ENCODE measurements around the gene SAMD1.

The SAMD1 gene

DNA sequence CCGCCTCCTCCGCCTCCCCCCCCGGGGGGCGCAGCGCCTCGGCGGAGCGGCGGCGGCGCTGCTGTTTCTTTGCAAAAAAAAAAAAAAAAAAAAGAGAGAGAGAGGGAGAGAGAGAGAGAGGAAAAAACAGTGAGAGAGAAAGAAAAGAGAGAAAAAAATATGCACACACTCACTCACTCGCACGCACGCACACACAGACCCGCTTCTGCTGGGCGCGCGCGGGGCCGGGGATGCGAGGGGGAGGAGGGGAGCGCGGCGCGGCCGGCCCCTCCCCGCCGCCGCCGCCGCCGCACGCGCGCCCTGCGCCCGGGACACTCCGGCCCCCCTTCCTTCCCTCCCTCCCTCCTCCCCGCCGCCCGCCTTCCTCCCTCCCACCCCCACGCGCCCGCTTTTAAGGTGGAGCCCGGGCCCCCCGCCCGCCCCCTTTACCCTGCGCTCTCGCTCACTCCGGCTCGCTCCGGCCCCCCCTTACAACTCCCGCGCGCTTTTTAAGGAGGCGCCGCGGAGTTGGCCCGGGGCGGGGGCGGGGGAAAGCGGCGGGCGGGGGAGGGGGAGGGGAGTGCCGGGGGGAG lies at the start of gene SAMD1:
Gene SAMD1 (minus strand): TSS at position 243 of the 572 bp plus-strand sequence.
- peak; percentile 84 for DNase-seq
- in situ Hi-C loops (cut with HindIII; ENCODE audit: low pct_ligation_motif_present, low pct_unique_long_range_greater_than_20kb, low sequenced_read_pairs), result no loop called here

- DNase-seq, result no peak
- in situ Hi-C loops (cut with HindIII; ENCODE audit: low pct_ligation_motif_present, low pct_unique_long_range_greater_than_20kb, low sequenced_read_pairs), result no loop called here
Measured at GRCh38 chr19:14139944-14140343, 49.4 kb upstream of the SAMD1 start.

DNA sequence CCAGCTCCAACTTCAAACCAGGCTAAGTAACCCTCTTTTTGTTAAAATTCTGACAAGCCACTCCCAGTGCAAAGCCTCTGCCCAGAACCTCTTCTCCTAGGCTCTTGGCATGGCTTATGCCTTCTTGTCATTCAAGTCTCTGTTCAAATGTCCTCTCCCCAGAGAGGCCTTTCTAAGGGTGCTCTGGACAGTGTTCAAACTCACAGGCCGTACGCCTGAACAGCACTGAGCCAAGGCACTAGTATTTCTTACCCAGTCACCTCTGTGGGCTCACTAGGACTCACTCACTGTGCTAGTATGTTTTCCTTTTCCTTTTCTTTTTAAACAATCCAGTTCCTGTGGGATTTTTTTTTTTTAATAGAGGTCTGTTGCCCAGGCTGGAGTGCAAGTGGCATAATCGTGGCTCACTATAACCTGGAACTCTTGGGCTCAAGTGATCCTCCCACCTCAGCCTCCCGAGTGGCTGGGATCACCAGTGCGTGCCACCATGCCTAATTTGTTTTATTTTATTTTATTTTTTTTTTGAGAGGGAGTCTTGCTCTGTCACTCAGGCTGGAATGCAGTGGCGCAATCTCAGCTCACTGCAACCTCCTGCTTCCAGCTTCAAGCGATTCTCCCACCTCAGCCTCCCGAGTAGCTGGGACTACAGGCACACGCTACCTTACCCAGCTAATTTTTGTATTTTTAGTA lies 48.2 kb upstream of the SAMD1 start:
- in situ Hi-C loops (cut with HindIII; ENCODE audit: low pct_ligation_motif_present, low pct_unique_long_range_greater_than_20kb, low sequenced_read_pairs), result no loop called here
- no peak for DNase-seq

DNA sequence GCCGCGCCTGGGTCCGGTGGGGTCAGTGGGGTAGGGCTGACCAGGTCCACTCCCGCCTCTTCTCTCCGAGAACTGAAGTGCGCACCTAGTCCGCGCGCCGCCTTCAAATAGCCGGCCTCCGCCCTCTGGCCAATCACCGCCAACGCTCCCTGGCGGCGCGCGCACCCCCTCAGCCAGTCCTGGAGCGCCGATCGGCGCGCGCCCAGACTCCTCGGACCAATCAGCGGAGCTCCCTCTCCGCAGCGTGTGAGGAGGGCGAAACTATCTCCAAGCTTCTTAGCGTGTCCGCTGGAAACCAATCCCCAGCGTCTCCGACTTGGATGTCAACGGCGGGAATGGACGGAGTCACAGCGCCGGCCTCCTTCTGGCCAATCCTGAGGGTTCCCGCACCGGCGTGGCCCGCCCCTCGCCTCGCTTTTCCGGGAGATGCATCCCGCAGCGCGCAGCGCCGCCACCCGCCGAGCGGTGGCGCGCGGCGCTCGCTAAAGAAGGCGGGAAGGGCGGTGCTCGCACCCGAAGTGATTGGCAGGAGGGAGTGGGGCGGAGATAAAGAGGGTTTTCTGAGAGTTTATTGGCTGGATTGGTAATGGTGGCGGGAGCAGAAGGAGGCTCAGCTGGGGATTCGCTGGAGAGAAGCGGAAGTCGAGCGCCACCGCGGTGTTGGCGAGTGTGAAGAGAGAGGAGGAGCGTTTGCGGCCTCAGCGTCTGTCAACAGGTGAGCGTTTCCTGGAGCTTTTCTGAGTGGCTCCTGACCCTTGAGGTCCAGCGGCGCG lies 46.1 kb upstream of the SAMD1 start, which contains the start of gene ASF1B:
Gene ASF1B (minus strand): TSS at position 81 of the 773 bp plus-strand sequence. CDS start 133 bp downstream, outside the sequence.
- DNase-seq, result peak; percentile 99
- in situ Hi-C loops (cut with HindIII; ENCODE audit: low pct_ligation_motif_present, low pct_unique_long_range_greater_than_20kb, low sequenced_read_pairs), result no loop called here

DNA sequence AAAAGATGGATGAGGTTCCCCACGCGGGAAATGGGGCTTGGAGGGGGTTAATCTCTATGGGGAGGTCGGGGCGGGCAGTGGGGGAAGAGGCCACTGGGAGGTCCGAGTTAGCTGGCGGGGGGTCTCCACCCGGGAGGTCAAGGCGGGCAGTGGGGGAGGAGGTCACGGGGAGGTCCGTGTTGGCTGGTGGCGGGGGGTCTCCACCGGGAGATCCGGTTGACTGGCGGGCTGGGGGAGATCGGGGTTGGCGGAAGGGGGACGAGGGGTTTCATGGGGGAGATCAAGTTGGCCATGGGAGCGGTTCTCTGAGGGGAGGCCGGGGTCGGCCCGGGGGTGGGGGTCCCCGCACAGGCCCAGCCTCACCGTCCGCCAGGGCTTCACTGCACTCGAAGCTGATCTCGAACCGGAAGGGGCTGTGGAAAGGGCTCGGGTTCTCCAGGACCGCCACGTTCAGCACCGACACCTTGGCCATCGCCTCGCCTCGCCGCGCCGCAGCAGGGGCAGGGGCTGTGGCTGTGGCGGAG lies 45.5 kb upstream of the SAMD1 start:
- no peak for DNase-seq
- in situ Hi-C loops (cut with HindIII; ENCODE audit: low pct_ligation_motif_present, low pct_unique_long_range_greater_than_20kb, low sequenced_read_pairs), result no loop called here

DNA sequence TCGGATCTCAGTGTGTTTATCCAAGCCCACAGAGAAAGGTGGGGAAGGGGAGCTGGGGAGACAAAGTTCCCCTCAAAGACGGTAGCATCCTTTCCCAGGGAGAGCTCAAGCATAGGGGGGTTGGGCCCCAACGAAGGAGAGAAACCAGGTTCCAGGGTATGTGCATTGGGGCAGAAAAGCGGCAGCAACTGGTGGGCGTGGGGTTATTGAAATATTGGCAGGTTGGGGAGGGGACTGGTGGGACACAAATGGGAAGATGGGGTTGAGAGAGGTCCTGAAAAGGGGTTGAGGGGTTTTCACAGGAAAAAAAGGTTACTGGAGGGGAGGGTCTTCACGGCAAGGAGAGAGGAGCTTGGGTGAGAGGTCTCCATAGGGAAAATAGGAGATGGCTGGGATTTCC lies 44.8 kb upstream of the SAMD1 start:
- in situ Hi-C loops (cut with HindIII; ENCODE audit: low pct_ligation_motif_present, low pct_unique_long_range_greater_than_20kb, low sequenced_read_pairs), result no loop called here

DNA sequence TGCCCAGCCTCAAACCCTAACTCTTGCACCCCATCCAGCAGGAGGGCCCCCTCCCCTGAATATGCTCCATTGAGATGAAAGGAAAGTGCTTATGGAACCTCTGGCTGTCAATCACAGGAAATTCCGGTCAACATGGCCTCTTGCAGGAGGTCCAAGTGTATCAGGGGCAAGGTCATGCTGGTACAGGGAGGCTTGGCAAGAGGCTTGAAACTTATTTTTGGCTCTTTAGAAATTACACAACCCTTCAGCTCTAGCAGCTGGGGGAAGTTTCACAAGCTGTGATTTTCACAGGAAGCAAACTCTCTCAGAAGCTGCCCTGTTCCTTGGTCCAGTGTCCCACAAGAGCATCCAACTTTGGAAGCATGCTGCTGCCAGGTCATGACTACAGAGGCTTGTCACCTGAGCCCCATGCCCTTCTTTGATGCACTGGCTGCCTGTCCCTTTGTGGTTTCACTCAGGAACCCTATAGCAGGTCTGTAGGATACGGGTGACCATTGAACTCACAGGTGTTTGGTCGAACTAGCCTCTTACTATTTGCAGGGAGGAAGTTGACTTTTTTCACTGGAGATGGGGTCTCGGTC lies 37.5 kb upstream of the SAMD1 start:
- in situ Hi-C loops (cut with HindIII; ENCODE audit: low pct_ligation_motif_present, low pct_unique_long_range_greater_than_20kb, low sequenced_read_pairs), result no loop called here

More for the DNA sequence above, 44.8 kb upstream of the SAMD1 start:
- no peak for DNase-seq

GRCh38 chr19:14127176-14127575 lies 36.6 kb upstream of the SAMD1 start:
- in situ Hi-C loops (cut with HindIII; ENCODE audit: low pct_ligation_motif_present, low pct_unique_long_range_greater_than_20kb, low sequenced_read_pairs), result no loop called here
- DNase-seq, result no peak

More for the DNA sequence above, 37.5 kb upstream of the SAMD1 start:
- DNase-seq, result no peak

DNA sequence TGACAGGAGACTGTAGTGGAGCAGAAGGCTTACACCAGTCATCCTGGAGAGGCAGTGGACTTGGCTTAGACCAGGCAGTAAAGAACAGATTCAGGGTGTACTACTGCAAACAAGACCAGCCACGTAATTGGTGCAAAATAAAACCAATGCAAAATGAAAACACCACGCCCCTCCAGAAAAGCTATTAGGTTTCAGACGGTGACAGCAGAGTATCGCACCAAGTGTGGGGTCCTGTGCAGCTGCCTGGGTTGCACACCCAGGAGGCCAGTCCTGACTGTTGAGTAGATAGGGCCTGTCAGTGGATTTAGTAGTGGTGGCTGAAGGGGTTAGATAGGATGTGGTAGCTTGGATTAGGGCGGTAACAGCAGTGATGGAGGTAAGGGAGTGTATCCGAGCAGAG lies 32.4 kb upstream of the SAMD1 start:
- in situ Hi-C loops (cut with HindIII; ENCODE audit: low pct_ligation_motif_present, low pct_unique_long_range_greater_than_20kb, low sequenced_read_pairs), result no loop called here
- DNase-seq, result no peak

DNA sequence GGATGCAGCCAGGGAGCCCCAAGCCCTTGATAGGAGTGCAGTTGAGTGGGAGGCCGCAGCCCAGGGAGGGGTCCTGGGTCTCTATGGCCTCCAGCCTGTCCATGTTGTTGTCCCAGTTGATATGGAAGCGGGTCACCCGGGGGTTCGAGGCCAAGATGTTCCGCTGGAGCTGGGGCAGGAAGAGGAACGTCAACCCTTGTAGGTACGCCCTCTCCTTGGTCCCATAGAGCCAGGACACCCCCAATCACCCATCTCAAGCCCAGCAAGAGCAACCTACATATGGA lies 29.9 kb upstream of the SAMD1 start:
- in situ Hi-C loops (cut with HindIII; ENCODE audit: low pct_ligation_motif_present, low pct_unique_long_range_greater_than_20kb, low sequenced_read_pairs), result no loop called here

GRCh38 chr19:14119644-14120496 lies 29.3 kb upstream of the SAMD1 start:
- DNase-seq, result no peak
- in situ Hi-C loops (cut with HindIII; ENCODE audit: low pct_ligation_motif_present, low pct_unique_long_range_greater_than_20kb, low sequenced_read_pairs), result no loop called here

More for the DNA sequence above, 29.9 kb upstream of the SAMD1 start:
- no peak for DNase-seq

DNA sequence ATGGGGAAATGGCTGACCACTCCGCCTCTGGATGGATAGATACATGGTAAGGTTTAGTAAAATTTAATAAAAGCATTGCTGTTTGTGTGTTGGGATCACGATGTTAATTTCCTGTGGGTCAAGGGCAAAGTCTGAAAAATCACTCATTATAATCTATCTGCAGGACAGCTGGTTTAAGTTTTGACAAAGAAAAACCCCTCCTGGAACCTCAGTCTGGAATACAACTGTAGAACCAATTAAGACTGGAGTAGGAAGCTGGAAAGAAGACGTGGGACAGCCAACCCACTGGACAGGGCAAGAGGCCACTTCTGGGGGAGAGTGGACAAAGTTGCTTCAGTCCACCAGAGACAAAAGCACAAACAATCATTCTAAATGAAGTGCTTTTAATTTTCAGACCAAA lies 28.6 kb upstream of the SAMD1 start:
- no peak for DNase-seq
- in situ Hi-C loops (cut with HindIII; ENCODE audit: low pct_ligation_motif_present, low pct_unique_long_range_greater_than_20kb, low sequenced_read_pairs), result no loop called here

DNA sequence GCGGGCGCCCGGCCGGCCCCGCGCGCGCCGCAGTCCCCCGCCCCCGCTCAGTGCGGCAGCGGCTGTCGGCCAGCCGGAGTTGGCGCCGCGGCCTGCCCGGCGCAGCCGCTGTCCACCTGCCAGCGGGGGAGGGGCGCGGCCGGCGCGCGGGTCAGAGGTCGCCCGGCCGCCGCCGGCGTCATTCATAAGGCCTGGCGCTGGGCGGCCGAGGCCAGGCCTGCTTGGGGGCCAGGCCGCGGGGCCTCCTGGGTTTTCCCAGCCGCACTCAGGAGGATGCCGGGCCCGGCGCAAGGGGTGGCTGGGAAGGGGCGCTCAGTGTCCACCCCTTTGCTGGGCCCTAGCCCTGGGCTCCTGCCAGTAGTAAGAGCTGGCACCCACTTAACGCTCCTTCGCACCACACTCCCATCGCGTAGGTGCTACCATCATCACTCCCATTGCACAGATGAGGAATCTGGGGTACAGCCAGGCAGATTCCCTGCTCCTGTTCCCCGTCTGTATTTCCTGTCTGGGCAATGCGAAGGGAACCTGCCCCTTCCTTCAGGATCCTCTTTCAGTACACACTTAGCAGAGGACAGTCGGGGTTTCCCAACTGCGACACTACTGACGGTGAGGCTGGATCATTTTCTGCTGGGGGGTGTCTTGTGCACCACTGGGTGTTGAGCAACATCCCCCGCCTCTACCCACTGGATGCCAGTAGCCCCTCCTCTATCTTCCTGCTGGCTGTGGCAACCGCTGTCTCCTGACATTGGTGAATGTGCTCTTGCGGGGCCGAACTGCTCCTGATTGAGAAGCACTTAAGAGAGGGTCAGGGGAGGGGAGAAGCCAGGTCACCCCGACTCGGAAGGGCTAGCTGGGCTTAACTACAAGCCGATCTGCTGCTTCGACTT lies 27.9 kb upstream of the SAMD1 start:
- in situ Hi-C loops (cut with HindIII; ENCODE audit: low pct_ligation_motif_present, low pct_unique_long_range_greater_than_20kb, low sequenced_read_pairs), result no loop called here
- peak; percentile 34 for DNase-seq

DNA sequence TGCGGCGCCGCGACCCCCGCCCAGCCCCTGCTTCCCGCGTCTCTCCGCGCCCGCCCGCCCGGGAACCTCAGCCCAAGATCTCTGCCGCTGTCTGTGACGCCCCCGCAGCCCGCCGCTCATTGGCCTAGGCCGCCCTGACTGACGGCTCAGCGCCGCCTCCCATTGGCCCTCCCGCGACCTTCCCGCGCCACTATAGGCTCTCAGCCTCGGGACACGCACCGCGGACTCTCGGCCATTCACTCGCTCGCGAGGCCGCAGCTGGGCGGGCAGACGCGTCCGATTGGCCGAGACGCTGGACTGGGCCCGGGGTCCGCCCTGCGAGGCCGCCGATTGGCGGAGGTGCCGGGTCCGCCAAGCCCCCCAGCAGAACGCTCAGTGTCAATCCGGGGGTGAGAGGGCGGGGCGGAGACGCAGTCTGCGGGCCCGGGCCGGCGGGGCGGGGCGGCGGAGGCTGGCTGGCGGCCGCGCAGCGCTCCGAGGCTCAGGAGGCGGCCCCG lies 27.2 kb upstream of the SAMD1 start, which contains the start of gene PRKACA:
Gene PRKACA (minus strand): TSS at position 95 of the 497 bp plus-strand sequence. CDS start 215 bp downstream, outside the sequence.
- in situ Hi-C loops (cut with HindIII; ENCODE audit: low pct_ligation_motif_present, low pct_unique_long_range_greater_than_20kb, low sequenced_read_pairs), result no loop called here
- peak; percentile 96 for DNase-seq

GRCh38 chr19:14116918-14117578 lies 26.5 kb upstream of the SAMD1 start:
- in situ Hi-C loops (cut with HindIII; ENCODE audit: low pct_ligation_motif_present, low pct_unique_long_range_greater_than_20kb, low sequenced_read_pairs), result no loop called here
- no peak for DNase-seq

DNA sequence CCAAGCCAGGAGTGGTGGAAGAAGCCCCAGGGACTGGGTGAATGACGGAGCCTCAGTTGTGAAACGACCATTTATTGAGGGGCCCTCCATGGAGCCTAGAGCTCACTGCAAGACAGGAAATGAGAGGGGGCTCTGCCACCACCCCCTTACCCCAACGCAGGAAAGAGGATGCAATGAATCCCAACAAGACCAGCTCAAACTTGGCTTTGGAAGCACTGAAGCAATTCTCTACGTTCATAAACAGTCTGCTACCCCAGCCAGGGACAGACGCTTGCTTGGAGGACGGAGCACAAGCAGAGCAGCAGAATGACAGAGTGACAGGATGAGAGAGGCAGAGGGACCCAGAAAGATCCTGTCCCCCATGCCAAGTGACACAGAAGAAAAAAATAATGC lies 26.0 kb upstream of the SAMD1 start:
- DNase-seq, result no peak
- in situ Hi-C loops (cut with HindIII; ENCODE audit: low pct_ligation_motif_present, low pct_unique_long_range_greater_than_20kb, low sequenced_read_pairs), result no loop called here

DNA sequence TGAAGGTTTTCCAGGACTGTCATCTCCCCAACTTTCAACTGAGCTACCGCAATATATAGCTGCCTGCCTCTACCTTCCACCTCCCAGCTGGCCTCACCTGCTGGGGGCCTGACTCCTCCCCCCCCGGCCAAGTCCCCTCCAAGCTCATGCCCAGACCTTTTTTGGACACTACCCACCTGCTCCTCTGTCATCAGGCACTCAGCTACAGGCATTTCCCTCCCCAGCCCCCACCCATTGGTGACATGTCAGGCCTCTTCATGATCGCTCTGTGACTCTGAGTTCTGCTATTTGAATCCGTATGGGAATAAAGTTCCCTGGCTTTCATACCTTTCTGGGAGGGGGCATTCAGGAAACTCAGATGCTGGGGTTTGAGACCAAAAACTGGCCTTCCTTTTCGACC lies 25.2 kb upstream of the SAMD1 start:
- in situ Hi-C loops (cut with HindIII; ENCODE audit: low pct_ligation_motif_present, low pct_unique_long_range_greater_than_20kb, low sequenced_read_pairs), result no loop called here
- no peak for DNase-seq
